Chondrocyte (in vitro differentiated cells): ENCODE measurements around the gene ARF6. TPM values are rescaled to one million over a fixed set of nuclear protein-coding genes. Genes with fewer than 3 reads are reported as not detected.
A peak's percentile ranks its signal among the peaks of the same experiment; 100 is the strongest.

Experiments used
- DNase-seq: peaks from one replicate; pipeline ENCODE4 v3.0.0; 2021; ENCODE audit warnings: mixed read lengths, low spot score
- H3K27ac Mint-ChIP-seq: one replicate; pipeline ENCODE4 v1.8.0; 2021; ENCODE audit warnings: mild to moderate bottlenecking, moderate library complexity, mixed read lengths; ENCODE audit not compliant: unreplicated experiment
- H3K27me3 Mint-ChIP-seq: 2 replicates; pipeline ENCODE4 v1.8.0; 2021; ENCODE audit warnings: low read depth, mixed read lengths
- H3K36me3 Mint-ChIP-seq: 2 replicates; pipeline ENCODE4 v1.8.0; 2021; ENCODE audit warnings: low read depth, mixed read lengths
- H3K4me1 Mint-ChIP-seq: 2 replicates; pipeline ENCODE4 v1.8.0; 2021; ENCODE audit warnings: low read depth, mild to moderate bottlenecking, mixed read lengths
- H3K4me3 Mint-ChIP-seq: one replicate; pipeline ENCODE4 v1.8.0; 2021; ENCODE audit warnings: mild to moderate bottlenecking, moderate library complexity, mixed read lengths; ENCODE audit not compliant: unreplicated experiment
- H3K9me3 Mint-ChIP-seq: 2 replicates; pipeline ENCODE4 v1.8.0; 2021; ENCODE audit warnings: low read depth, mixed read lengths
- CTCF ChIP-seq: fragments of 200-600 bp; sonication (generic); IDR thresholded peaks from 2 replicates; pipeline ENCODE4 v1.5.0; 2021; ENCODE audit warnings: antibody characterized with exemption, mild to moderate bottlenecking, moderate library complexity
- total RNA-seq: library from RNA; stranded (reverse); gene quantifications from 3 replicates; pipeline ENCODE4 v1.2.1, GENCODE V29; 2021

The ARF6 gene
- total RNA-seq, 1 donor from 2014 or later = 53.2 TPM

GRCh38 chr14:49923881-49924280 is 31.0 kb downstream of the ARF6 start:
- H3K9me3 Mint-ChIP-seq = no peaks in the 10 kb centered on the region
- no peaks in the 10 kb centered on the region for H3K36me3 Mint-ChIP-seq
- no peak for DNase-seq
- no peak overlapping the region for H3K27ac Mint-ChIP-seq
- no peak for TF ChIP-seq CTCF
- H3K4me1 Mint-ChIP-seq = peaks cover 11% of the 10 kb centered on the region
- H3K4me3 Mint-ChIP-seq = no peak overlapping the region
- H3K27me3 Mint-ChIP-seq = no peaks in the 10 kb centered on the region

GRCh38 chr14:49924852-49925251 is 32.0 kb downstream of the ARF6 start:
- peaks cover 11% of the 10 kb centered on the region for H3K4me1 Mint-ChIP-seq
- H3K4me3 Mint-ChIP-seq = no peak overlapping the region

GRCh38 chr14:49926803-49927202 is 33.9 kb downstream of the ARF6 start:
- Mint-ChIP-seq H3K27ac (no peak overlapping the region), H3K9me3 (no peaks in the 10 kb centered on the region), H3K36me3 (no peaks in the 10 kb centered on the region), H3K27me3 (no peaks in the 10 kb centered on the region), H3K4me1 (peaks cover 16% of the 10 kb centered on the region), H3K4me3 (no peak overlapping the region)
- TF ChIP-seq CTCF = no peak
- no peak for DNase-seq

More at GRCh38 chr14:49924852-49925251, 32.0 kb downstream of the ARF6 start:
- Mint-ChIP-seq H3K36me3 (no peaks in the 10 kb centered on the region), H3K9me3 (no peaks in the 10 kb centered on the region), H3K27ac (no peak overlapping the region), H3K27me3 (no peaks in the 10 kb centered on the region)
- TF ChIP-seq CTCF = no peak
- no peak for DNase-seq

- TF ChIP-seq CTCF = no peak
- H3K9me3 Mint-ChIP-seq = no peaks in the 10 kb centered on the region
- H3K4me3 Mint-ChIP-seq = no peak overlapping the region
- no peaks in the 10 kb centered on the region for H3K36me3 Mint-ChIP-seq
- peak overlapping the region; percentile 1 for H3K27ac Mint-ChIP-seq
- no peak for DNase-seq
- no peaks in the 10 kb centered on the region for H3K27me3 Mint-ChIP-seq
- H3K4me1 Mint-ChIP-seq = peaks cover 18% of the 10 kb centered on the region
These were observed 35.1 kb downstream of the ARF6 start for GRCh38 chr14:49928015-49928414.

GRCh38 chr14:49930720-49931119 is 37.8 kb downstream of the ARF6 start:
- Mint-ChIP-seq H3K4me1 (peaks cover 24% of the 10 kb centered on the region), H3K9me3 (no peaks in the 10 kb centered on the region), H3K36me3 (no peaks in the 10 kb centered on the region), H3K4me3 (no peak overlapping the region), H3K27me3 (no peaks in the 10 kb centered on the region), H3K27ac (no peak overlapping the region)
- no peak for TF ChIP-seq CTCF
- DNase-seq = no peak
